ENCODE results near the gene PXMP4. TPM values are rescaled to one million over a fixed set of nuclear protein-coding genes. Genes with fewer than 3 reads are reported as not detected.
"Not testable (repeated sequence)": the region's sequence is repeated elsewhere in the genome, so short reads cannot be mapped to it uniquely, and the experiment has no call there.

Gene PXMP4
- polyA plus RNA-seq, 2 of the 4 experiments (the other 2 are of a cell fraction) = 4.5 to 6.6 TPM

GRCh38 chr20:33698966-33699365 lies 21.1 kb downstream of the PXMP4 start:
- H3K4me1 ChIP-seq; POLR2A ChIA-PET; FAIRE-seq; CTCF ChIA-PET; H3K9me3 ChIP-seq; H3K4me2 ChIP-seq; DNase-seq (ENCODE audit: low read depth in 1 of 2, low spot score in 1 of 2); H3K27ac ChIP-seq; ATAC-seq; H3K4me3 ChIP-seq: not testable (repeated sequence)
- 87% methylated on average over 6 of the region's 27 CpGs for WGBS (ENCODE audit: missing lambda C conversion rate)

- Histone ChIP-seq H3K9me3 (no peaks in the 10 kb centered on the region), H3K27ac (no peak overlapping the region), H3K4me2 (no peak overlapping the region), H3K4me3 (no peak overlapping the region), H3K4me1 (0 out of 3 replicates have a peak, but pooled peaks cover 3% of the 10 kb centered on the region)
- DNase-seq (ENCODE audit: low read depth in 1 of 2, low spot score in 1 of 2) = no peak
- no peak for ATAC-seq
- CTCF ChIA-PET = interaction anchor here (1.3 kb wide), 1 partner anchor 35 kb away, joined by 3 read pairs; the partner anchor contains the start of gene ZNF341
- TF ChIP-seq HDAC2 (IDR thresholded peaks at IDR 0.05) = no peak
- no peak for TF ChIP-seq JUN (IDR thresholded peaks at IDR 0.05)
- POLR2A ChIA-PET = no interaction called here
- no peak for FAIRE-seq
- 86% methylated on average over 8 of the region's 8 CpGs for WGBS (ENCODE audit: missing lambda C conversion rate)
These were observed 23.0 kb downstream of the PXMP4 start for GRCh38 chr20:33697129-33697528.

DNA sequence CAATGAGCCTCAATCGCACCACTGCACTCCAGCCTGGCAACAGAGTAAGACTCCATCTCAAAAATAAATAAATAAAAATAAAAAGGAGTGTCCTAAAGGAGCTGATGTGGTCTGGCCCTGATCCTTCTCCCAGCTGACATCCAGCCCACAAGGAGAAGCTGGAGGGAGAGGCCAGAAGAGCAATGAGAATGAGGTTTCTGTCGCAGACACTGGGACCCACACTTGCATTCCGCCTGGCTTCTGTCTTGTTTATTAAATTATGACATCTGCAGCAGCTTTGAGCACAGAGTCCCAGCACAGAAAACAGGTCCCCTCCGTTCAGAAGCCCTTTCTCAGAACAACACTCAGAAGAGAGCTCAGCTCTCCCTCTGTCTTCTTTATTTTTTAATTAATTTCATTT lies 23.7 kb downstream of the PXMP4 start:
- FAIRE-seq = no peak
- CTCF ChIA-PET = interaction anchor here (0.9 kb wide), 1 partner anchor 85 kb away, joined by 3 read pairs; no protein-coding TSS in a partner anchor

GRCh38 chr20:33694639-33695012 lies 25.5 kb downstream of the PXMP4 start:
- Histone ChIP-seq H3K27ac (no peak overlapping the region), H3K4me3 (no peak overlapping the region), H3K9me3 (no peaks in the 10 kb centered on the region), H3K4me1 (no peaks in the 10 kb centered on the region), H3K4me2 (no peak overlapping the region)
- CTCF ChIA-PET = interaction anchor here (1.4 to 1.5 kb wide), 2 partner anchors 19 to 27 kb away, joined by 3 read pairs; no protein-coding TSS in a partner anchor
- no peak for DNase-seq (ENCODE audit: low read depth in 1 of 2, low spot score in 1 of 2)
- FAIRE-seq = no peak
- no peak for ATAC-seq
- 84% methylated on average over 6 of the region's 6 CpGs for WGBS (ENCODE audit: missing lambda C conversion rate)
- POLR2A ChIA-PET = no interaction called here
- no peak for TF ChIP-seq KDM1A (IDR thresholded peaks at IDR 0.05; ENCODE audit: low read depth)
- no peak for TF ChIP-seq SREBF2 (IDR thresholded peaks at IDR 0.05)
- no peak for TF ChIP-seq HOXB5 (CRISPR knock-in tag; IDR thresholded peaks at IDR 0.05)
- no peak for TF ChIP-seq ZC3H11A (IDR thresholded peaks at IDR 0.05)
- no peak for TF ChIP-seq RFX5 (IDR thresholded peaks at IDR 0.05)
- no peak for TF ChIP-seq REST (IDR thresholded peaks at IDR 0.05)
- TF ChIP-seq JUN (IDR thresholded peaks at IDR 0.05) = no peak
- TF ChIP-seq ZSCAN20 (CRISPR knock-in tag; IDR thresholded peaks at IDR 0.05) = no peak
- TF ChIP-seq, protein P1, sequence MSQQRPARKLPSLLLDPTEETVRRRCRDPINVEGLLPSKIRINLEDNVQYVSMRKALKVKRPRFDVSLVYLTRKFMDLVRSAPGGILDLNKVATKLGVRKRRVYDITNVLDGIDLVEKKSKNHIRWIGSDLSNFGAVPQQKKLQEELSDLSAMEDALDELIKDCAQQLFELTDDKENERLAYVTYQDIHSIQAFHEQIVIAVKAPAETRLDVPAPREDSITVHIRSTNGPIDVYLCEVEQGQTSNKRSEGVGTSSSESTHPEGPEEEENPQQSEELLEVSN (IDR thresholded peaks at IDR 0.05; ENCODE audit: borderline replicate concordance, low read depth) = no peak
- no peak for TF ChIP-seq RARB (CRISPR knock-in tag; IDR thresholded peaks at IDR 0.05)
- TF ChIP-seq EHMT2 (IDR thresholded peaks at IDR 0.05; ENCODE audit: low read depth) = no peak
- TF ChIP-seq BHLHE40 (IDR thresholded peaks at IDR 0.05; ENCODE audit: low read depth, low read length) = no peak
- no peak for TF ChIP-seq FOSB (CRISPR knock-in tag; IDR thresholded peaks at IDR 0.05)
- TF ChIP-seq, protein P2, sequence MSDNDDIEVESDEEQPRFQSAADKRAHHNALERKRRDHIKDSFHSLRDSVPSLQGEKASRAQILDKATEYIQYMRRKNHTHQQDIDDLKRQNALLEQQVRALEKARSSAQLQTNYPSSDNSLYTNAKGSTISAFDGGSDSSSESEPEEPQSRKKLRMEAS (IDR thresholded peaks at IDR 0.05) = no peak
- no peak for TF ChIP-seq CBX2 (IDR thresholded peaks at IDR 0.05; ENCODE audit: borderline replicate concordance, low read depth)
- no peak for TF ChIP-seq MAZ (IDR thresholded peaks at IDR 0.05; ENCODE audit: borderline replicate concordance, low read depth, low read length)

More for the DNA sequence above, 23.7 kb downstream of the PXMP4 start:
- POLR2A ChIA-PET = interaction anchor here (0.6 kb wide), 1 partner anchor 21 kb away, joined by 4 read pairs; no protein-coding TSS in a partner anchor
- no peak overlapping the region for H3K27ac ChIP-seq
- TF ChIP-seq EP300 (IDR thresholded peaks at IDR 0.05) = no peak
- TF ChIP-seq CHD2 (IDR thresholded peaks at IDR 0.05; ENCODE audit: low read length, partially characterized antibody) = no peak
- TF ChIP-seq REST (IDR thresholded peaks at IDR 0.05) = no peak
- TF ChIP-seq RAD21 (conservative IDR thresholded peaks at IDR 0.05 in 1 of 2, IDR thresholded peaks at IDR 0.05 in 1 of 2) = no peak
- no peak overlapping the region for H3K4me2 ChIP-seq
- 89% methylated on average over 4 of the region's 4 CpGs for WGBS (ENCODE audit: missing lambda C conversion rate)
- no peak overlapping the region for H3K4me3 ChIP-seq
- DNase-seq (ENCODE audit: low read depth in 1 of 2, low spot score in 1 of 2) (no peak), ATAC-seq (no peak)
- H3K4me1 ChIP-seq = no peaks in the 10 kb centered on the region
- no peaks in the 10 kb centered on the region for H3K9me3 ChIP-seq

All from A549 (cell line).